Measurements from ENCODE around the gene POLR3GL.

Gene POLR3GL

DNA sequence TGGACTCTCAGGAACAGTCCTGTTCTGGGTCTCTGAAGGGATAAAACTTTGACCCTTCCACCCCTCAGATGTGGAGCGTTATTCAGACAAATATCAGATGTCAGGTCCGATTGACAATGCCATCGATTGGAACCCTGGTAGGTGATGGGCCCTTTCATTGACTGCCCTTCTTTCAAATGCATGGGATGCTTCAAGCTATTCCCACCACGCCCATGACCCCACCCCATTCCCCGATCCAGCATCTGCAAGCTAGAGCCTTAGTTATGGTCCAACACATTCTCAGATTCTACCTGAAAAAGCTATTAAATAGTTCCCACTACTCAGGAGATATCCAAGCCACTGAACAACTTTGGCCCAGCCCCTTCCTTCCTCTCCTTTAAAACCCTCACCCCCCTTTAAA is 12.5 kb downstream of the POLR3GL start:
- H2BK120ac ChIP-seq (ENCODE audit: low read depth, low read length) = no peak overlapping the region
- no peaks in the 10 kb centered on the region for H3K36me3 ChIP-seq (replicated peaks in 1 of 2; ENCODE audit: control insufficient read depth in 2 of 2, insufficient read depth in 2 of 2, low read length in 2 of 2)
- no peak overlapping the region for H4K91ac ChIP-seq (ENCODE audit: low read depth, low read length, poor library complexity)
- H3K9ac ChIP-seq (ENCODE audit: low read depth, low read length, poor library complexity) = no peak overlapping the region
- H3K27ac ChIP-seq (replicated peaks; ENCODE audit: low read length) = no peak overlapping the region
- no peak overlapping the region for H2AK5ac ChIP-seq (ENCODE audit: low read depth, low read length)
- WGBS, 2 donors (ENCODE audit: extremely low coverage in 2 of 2, insufficient read length in 2 of 2, insufficient replicate concordance in 1 of 2) = no CpG with 5 or more reads among the region's 5 CpGs
- H2BK5ac ChIP-seq (ENCODE audit: low read length) = no peak overlapping the region
- no peak for DNase-seq (ENCODE audit: low spot score)
- no peaks in the 10 kb centered on the region for H3K9me3 ChIP-seq (replicated peaks in 1 of 2; ENCODE audit: control insufficient read depth in 2 of 2, insufficient read depth in 1 of 2, low read depth in 1 of 2, low read length in 2 of 2)
- no peak overlapping the region for H3K4ac ChIP-seq (ENCODE audit: low read length)
- no peak overlapping the region for H2BK15ac ChIP-seq (ENCODE audit: low read length)
- no peak overlapping the region for H2AFZ ChIP-seq (ENCODE audit: low read length)
- H3K14ac ChIP-seq (ENCODE audit: low read length) = no peak overlapping the region
- H3K23ac ChIP-seq (ENCODE audit: low read depth, low read length, poor library complexity) = no peak overlapping the region
- H3K79me1 ChIP-seq (ENCODE audit: low read depth, low read length) = no peaks in the 10 kb centered on the region
- H3K4me2 ChIP-seq (ENCODE audit: insufficient read depth, low read length, poor library complexity, severe bottlenecking) = no peak overlapping the region
- no peak overlapping the region for H3K18ac ChIP-seq (ENCODE audit: low read length)
- H4K8ac ChIP-seq (ENCODE audit: low read depth, low read length) = no peak overlapping the region
- H3K27me3 ChIP-seq (ENCODE audit: control insufficient read depth in 3 of 3, insufficient read depth in 3 of 3, low read depth in 1 of 3, low read length in 3 of 3) = no peaks in the 10 kb centered on the region
- H2BK12ac ChIP-seq (ENCODE audit: low read length) = no peak overlapping the region
- no peak overlapping the region for H3K4me3 ChIP-seq (ENCODE audit: low read length in 2 of 2)
- peaks cover 9 to 28% of the 10 kb centered on the region in 2 donors for H3K4me1 ChIP-seq (ENCODE audit: control insufficient read depth in 2 of 2, insufficient read depth in 1 of 2, low read depth in 1 of 2, low read length in 2 of 2)

DNA sequence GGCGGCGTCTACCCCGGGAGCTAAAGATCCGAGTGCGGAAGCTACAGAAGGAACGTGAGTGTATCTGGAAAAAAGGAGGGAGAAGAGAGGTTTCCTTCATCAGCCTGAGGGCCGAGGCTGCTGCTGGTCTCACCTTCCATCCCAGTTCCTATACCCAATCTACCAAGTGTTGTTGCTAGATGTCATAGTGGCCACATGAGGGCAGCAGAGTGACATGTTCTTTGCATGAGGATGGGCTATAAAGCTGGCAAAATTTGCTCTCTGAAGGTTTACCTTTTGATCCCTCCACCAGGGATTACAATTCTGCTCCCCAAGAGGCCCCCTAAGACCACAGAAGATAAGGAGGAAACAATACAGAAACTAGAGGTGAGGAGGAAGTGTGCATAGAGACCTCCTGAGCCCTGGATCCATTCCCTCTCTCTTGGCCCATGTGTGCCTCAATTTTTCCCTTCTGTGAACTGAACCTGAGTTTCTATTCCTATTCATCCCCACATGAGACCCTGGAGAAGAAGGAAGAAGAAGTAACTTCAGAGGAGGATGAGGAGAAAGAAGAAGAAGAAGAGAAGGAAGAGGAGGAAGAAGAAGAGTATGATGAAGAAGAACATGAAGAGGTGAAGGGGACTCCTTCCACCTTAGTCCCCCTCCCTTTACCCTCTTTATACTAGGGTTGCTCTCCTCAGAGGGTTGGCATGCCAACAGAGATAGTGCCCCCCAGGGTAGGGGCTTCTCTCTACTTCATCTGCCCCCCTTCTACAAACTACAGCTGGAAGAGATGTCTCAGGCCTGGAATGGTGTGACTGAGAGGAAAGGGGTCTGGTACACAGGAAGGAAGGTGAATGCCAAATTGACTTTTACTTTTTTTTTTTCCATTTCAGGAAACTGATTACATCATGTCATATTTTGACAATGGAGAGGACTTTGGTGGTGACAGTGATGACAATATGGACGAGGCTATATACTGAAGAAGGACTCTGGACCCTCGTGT is 13.3 kb downstream of the POLR3GL start:
- H3K14ac ChIP-seq (ENCODE audit: low read length) = no peak overlapping the region
- no peak overlapping the region for H2BK5ac ChIP-seq (ENCODE audit: low read length)
- H2BK120ac ChIP-seq (ENCODE audit: low read depth, low read length) = no peak overlapping the region
- H3K27me3 ChIP-seq (ENCODE audit: control insufficient read depth in 3 of 3, insufficient read depth in 3 of 3, low read depth in 1 of 3, low read length in 3 of 3) = no peaks in the 10 kb centered on the region
- H4K91ac ChIP-seq (ENCODE audit: low read depth, low read length, poor library complexity) = no peak overlapping the region
- no peaks in the 10 kb centered on the region for H3K36me3 ChIP-seq (replicated peaks in 1 of 2; ENCODE audit: control insufficient read depth in 2 of 2, insufficient read depth in 2 of 2, low read length in 2 of 2)
- H3K9ac ChIP-seq (ENCODE audit: low read depth, low read length, poor library complexity) = no peak overlapping the region
- no peak overlapping the region for H3K4ac ChIP-seq (ENCODE audit: low read length)
- H2BK15ac ChIP-seq (ENCODE audit: low read length) = no peak overlapping the region
- no peak overlapping the region for H2AFZ ChIP-seq (ENCODE audit: low read length)
- no peak overlapping the region for H3K4me2 ChIP-seq (ENCODE audit: insufficient read depth, low read length, poor library complexity, severe bottlenecking)
- DNase-seq (ENCODE audit: low spot score) = peak; percentile 70
- H3K4me1 ChIP-seq (ENCODE audit: control insufficient read depth in 2 of 2, insufficient read depth in 1 of 2, low read depth in 1 of 2, low read length in 2 of 2) = peaks cover 9 to 28% of the 10 kb centered on the region in 2 donors
- H3K27ac ChIP-seq (replicated peaks; ENCODE audit: low read length) = no peak overlapping the region
- no peaks in the 10 kb centered on the region for H3K9me3 ChIP-seq (replicated peaks in 1 of 2; ENCODE audit: control insufficient read depth in 2 of 2, insufficient read depth in 1 of 2, low read depth in 1 of 2, low read length in 2 of 2)
- H3K23ac ChIP-seq (ENCODE audit: low read depth, low read length, poor library complexity) = no peak overlapping the region
- H3K4me3 ChIP-seq (ENCODE audit: low read length in 2 of 2) = no peak overlapping the region
- no peak overlapping the region for H3K18ac ChIP-seq (ENCODE audit: low read length)
- no peak overlapping the region for H2AK5ac ChIP-seq (ENCODE audit: low read depth, low read length)
- no peaks in the 10 kb centered on the region for H3K79me1 ChIP-seq (ENCODE audit: low read depth, low read length)
- WGBS, 2 donors (ENCODE audit: extremely low coverage in 2 of 2, insufficient read length in 2 of 2, insufficient replicate concordance in 1 of 2) = no CpG with 5 or more reads among the region's 9 CpGs
- H2BK12ac ChIP-seq (ENCODE audit: low read length) = peak overlapping the region; percentile 27
- H4K8ac ChIP-seq (ENCODE audit: low read depth, low read length) = no peak overlapping the region

DNA sequence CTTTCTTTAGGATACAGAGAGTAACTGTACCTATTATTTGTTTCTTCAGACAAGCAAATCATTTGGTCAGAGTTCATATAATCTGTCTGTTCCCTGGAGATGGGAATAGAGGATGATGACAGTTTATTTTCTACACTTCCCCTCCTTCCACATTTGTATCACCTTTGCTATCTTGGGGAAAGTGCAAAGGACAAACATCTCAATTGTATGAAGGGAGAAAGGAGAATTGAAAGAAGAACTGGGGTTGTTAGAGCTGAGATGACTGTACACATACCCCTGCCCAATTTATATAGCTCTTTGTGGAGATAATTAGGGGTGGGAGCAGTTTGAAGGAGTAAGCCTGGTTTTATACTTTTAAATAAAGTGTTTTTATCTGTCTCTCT is 14.0 kb downstream of the POLR3GL start:
- Histone ChIP-seq H3K4me2 (ENCODE audit: insufficient read depth, low read length, poor library complexity, severe bottlenecking) (no peak overlapping the region), H3K27ac (replicated peaks; ENCODE audit: low read length) (no peak overlapping the region), H3K9me3 (replicated peaks in 1 of 2; ENCODE audit: control insufficient read depth in 2 of 2, insufficient read depth in 1 of 2, low read depth in 1 of 2, low read length in 2 of 2) (no peaks in the 10 kb centered on the region), H4K91ac (ENCODE audit: low read depth, low read length, poor library complexity) (no peak overlapping the region), H2BK12ac (ENCODE audit: low read length) (no peak overlapping the region), H3K18ac (ENCODE audit: low read length) (no peak overlapping the region), H3K4me1 (ENCODE audit: control insufficient read depth in 2 of 2, insufficient read depth in 1 of 2, low read depth in 1 of 2, low read length in 2 of 2) (peaks cover 9 to 28% of the 10 kb centered on the region in 2 donors), H3K14ac (ENCODE audit: low read length) (no peak overlapping the region), H3K23ac (ENCODE audit: low read depth, low read length, poor library complexity) (no peak overlapping the region), H2AK5ac (ENCODE audit: low read depth, low read length) (no peak overlapping the region), H3K4ac (ENCODE audit: low read length) (no peak overlapping the region), H3K9ac (ENCODE audit: low read depth, low read length, poor library complexity) (no peak overlapping the region), H3K36me3 (replicated peaks in 1 of 2; ENCODE audit: control insufficient read depth in 2 of 2, insufficient read depth in 2 of 2, low read length in 2 of 2) (no peaks in the 10 kb centered on the region), H4K8ac (ENCODE audit: low read depth, low read length) (no peak overlapping the region), H2BK5ac (ENCODE audit: low read length) (no peak overlapping the region), H2BK15ac (ENCODE audit: low read length) (no peak overlapping the region), H3K27me3 (ENCODE audit: control insufficient read depth in 3 of 3, insufficient read depth in 3 of 3, low read depth in 1 of 3, low read length in 3 of 3) (no peaks in the 10 kb centered on the region), H3K79me1 (ENCODE audit: low read depth, low read length) (no peaks in the 10 kb centered on the region), H2BK120ac (ENCODE audit: low read depth, low read length) (no peak overlapping the region), H3K4me3 (ENCODE audit: low read length in 2 of 2) (peak overlapping the region in 1 of 2 donors; percentile 16), H2AFZ (ENCODE audit: low read length) (no peak overlapping the region)
- DNase-seq (ENCODE audit: low spot score) = no peak

DNA sequence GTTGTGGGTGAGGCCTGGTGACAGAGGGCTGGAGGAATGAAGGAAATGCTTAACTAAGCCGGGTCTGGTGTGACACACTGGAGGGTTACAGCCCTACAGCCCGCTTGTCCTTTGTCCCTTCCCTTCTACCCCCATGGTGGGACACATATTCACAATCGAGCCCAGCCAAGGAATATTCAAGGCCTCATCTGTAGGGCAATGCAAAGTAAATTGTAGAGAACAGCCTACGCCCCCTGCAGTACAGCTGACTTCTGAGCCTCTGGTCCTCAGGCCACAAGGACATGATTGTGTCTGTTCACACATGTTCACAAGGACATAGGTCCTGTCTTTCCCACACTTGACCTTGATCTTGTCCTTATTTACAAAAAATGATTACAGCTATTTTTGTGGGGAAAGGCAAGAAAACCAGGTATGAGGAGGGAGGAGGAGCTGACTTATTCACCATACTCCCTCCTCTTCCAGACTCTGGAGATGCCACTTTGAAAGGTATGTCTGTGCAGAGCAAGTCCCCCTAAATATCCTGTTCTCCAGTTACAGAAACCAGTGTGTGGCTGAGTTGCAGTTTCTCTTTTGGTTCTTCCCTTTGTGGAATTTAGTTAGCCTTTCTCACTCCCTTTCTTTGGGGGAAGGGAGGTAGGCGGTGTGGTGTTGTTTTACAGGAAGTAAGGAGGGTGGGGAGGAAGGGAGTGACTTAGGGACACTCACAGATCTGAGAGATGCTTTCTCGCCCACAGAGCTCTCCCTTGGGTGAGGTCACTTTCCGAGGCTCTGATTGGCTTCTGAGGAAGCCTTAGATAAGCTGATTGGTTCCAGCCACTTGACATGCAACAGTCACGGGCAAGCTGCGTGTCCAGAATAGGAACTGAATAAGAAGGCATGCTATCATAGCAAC is 14.6 kb downstream of the POLR3GL start:
- H2BK12ac ChIP-seq (ENCODE audit: low read length) = no peak overlapping the region
- H4K8ac ChIP-seq (ENCODE audit: low read depth, low read length) = peak overlapping the region; percentile 26
- H3K4me3 ChIP-seq (ENCODE audit: low read length in 2 of 2) = peak overlapping the region in 1 of 2 donors; percentile 16
- no peak overlapping the region for H2BK5ac ChIP-seq (ENCODE audit: low read length)
- H3K36me3 ChIP-seq (replicated peaks in 1 of 2; ENCODE audit: control insufficient read depth in 2 of 2, insufficient read depth in 2 of 2, low read length in 2 of 2) = no peaks in the 10 kb centered on the region
- H3K4me2 ChIP-seq (ENCODE audit: insufficient read depth, low read length, poor library complexity, severe bottlenecking) = peak overlapping the region; percentile 36
- no peak overlapping the region for H3K14ac ChIP-seq (ENCODE audit: low read length)
- H3K9me3 ChIP-seq (replicated peaks in 1 of 2; ENCODE audit: control insufficient read depth in 2 of 2, insufficient read depth in 1 of 2, low read depth in 1 of 2, low read length in 2 of 2) = no peaks in the 10 kb centered on the region
- no peaks in the 10 kb centered on the region for H3K79me1 ChIP-seq (ENCODE audit: low read depth, low read length)
- H3K18ac ChIP-seq (ENCODE audit: low read length) = peak overlapping the region; percentile 16
- H3K27ac ChIP-seq (replicated peaks; ENCODE audit: low read length) = peak overlapping the region; percentile 82
- no peak overlapping the region for H2AK5ac ChIP-seq (ENCODE audit: low read depth, low read length)
- no peak overlapping the region for H4K91ac ChIP-seq (ENCODE audit: low read depth, low read length, poor library complexity)
- no peak overlapping the region for H3K4ac ChIP-seq (ENCODE audit: low read length)
- H3K23ac ChIP-seq (ENCODE audit: low read depth, low read length, poor library complexity) = no peak overlapping the region
- DNase-seq (ENCODE audit: low spot score) = peak; percentile 87
- H3K4me1 ChIP-seq (ENCODE audit: control insufficient read depth in 2 of 2, insufficient read depth in 1 of 2, low read depth in 1 of 2, low read length in 2 of 2) = peaks cover 9 to 28% of the 10 kb centered on the region in 2 donors
- no CpG with 5 or more reads among the region's 9 CpGs for WGBS, 2 donors (ENCODE audit: extremely low coverage in 2 of 2, insufficient read length in 2 of 2, insufficient replicate concordance in 1 of 2)
- H2AFZ ChIP-seq (ENCODE audit: low read length) = no peak overlapping the region
- H3K27me3 ChIP-seq (ENCODE audit: control insufficient read depth in 3 of 3, insufficient read depth in 3 of 3, low read depth in 1 of 3, low read length in 3 of 3) = no peaks in the 10 kb centered on the region
- no peak overlapping the region for H2BK15ac ChIP-seq (ENCODE audit: low read length)
- no peak overlapping the region for H3K9ac ChIP-seq (ENCODE audit: low read depth, low read length, poor library complexity)
- H2BK120ac ChIP-seq (ENCODE audit: low read depth, low read length) = no peak overlapping the region

Data from neuronal stem cell (in vitro differentiated cells).